HepG2 (cell line): ENCODE measurements around the gene RORC.

ENCODE experiments used
- MAX ChIP-seq: IDR thresholded peaks from 2 replicates; pipeline ENCODE4 v1.6.1; 2012; ENCODE audit warnings: inconsistent platforms
- NFE2 ChIP-seq: sonication (generic); formaldehyde crosslinking; IDR thresholded peaks from 2 replicates; pipeline ENCODE4 v1.4.0; 2020; ENCODE audit warnings: missing genetic modification reagents
- RAD21 ChIP-seq: fragments of 450-650 bp; formaldehyde crosslinking; IDR thresholded peaks from 2 replicates; pipeline ENCODE4 v1.5.0; 2020; ENCODE audit warnings: mild to moderate bottlenecking
- ZNF510 ChIP-seq: sonication (generic); formaldehyde crosslinking; IDR thresholded peaks from 2 replicates; pipeline ENCODE4 v1.4.0; 2020; ENCODE audit warnings: low read depth, mild to moderate bottlenecking, missing genetic modification reagents

GRCh38 chr1:151867765-151868411 is 36.3 kb upstream of the RORC start:
- TF ChIP-seq NFE2 (CRISPR knock-in tag) (no peak), RAD21 (CRISPR knock-in tag) (no peak), MAX (no peak), ZNF510 (CRISPR knock-in tag) (no peak)
